NCI-H2029 treated with DMSO at 0.1 percent for 48 hours (cell line): ENCODE data around the gene PTPN5.
A peak's percentile ranks its signal among the peaks of the same experiment; 100 is the strongest.
"Not testable (repeated sequence)": the region's sequence is repeated elsewhere in the genome, so short reads cannot be mapped to it uniquely, and the experiment has no call there.

Experiments used
- DNase-seq: peaks from one replicate; lab custom pipeline; 2025; lab: John Stamatoyannopoulos, UW

Gene PTPN5

DNA sequence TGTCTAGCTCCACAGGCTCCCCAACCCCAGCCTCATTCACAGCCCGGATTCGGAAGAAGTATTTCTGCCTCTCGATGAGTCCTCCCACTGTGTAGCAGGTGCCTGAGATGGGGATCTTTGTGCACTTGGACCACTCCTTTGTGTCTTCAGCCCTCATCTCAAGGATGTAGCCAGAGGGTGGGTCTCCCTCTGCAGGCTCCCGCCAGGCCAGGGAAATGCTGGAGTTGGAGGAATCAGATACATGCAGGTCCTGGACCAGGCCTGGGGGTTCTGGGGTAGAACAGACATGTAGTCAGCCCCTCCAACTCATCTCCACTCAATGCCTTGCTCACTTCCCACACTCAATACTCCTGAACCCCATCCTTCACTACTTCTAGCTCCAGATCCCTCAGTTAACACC, 82.2 kb downstream of the PTPN5 start:
- DNase-seq = no peak

DNA sequence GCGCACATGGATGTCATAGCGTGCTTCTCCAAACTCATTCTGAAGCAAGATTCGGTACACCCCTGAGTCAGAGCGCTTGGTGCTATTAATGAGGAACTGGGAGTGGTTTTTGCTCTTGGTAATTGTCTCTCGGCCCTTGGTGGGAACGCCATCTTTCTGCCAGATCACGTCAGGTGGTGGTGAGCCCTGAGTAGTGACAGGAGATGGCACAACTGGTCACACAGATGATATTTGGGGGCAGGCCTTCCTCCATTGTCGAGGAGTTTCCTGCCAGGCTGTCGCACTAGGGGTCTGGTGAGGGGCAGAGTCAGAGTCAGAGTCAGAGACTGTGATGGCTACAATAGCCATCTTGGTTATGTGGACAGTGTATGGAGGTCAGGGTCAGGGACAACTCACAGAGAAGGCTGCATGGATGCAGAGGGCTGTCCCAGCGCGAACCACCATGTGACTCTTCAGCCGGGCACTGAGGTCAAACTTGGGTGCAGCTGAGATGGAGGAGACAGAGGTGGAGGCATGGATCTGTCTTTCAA, 83.7 kb downstream of the PTPN5 start:
- no peak for DNase-seq

DNA sequence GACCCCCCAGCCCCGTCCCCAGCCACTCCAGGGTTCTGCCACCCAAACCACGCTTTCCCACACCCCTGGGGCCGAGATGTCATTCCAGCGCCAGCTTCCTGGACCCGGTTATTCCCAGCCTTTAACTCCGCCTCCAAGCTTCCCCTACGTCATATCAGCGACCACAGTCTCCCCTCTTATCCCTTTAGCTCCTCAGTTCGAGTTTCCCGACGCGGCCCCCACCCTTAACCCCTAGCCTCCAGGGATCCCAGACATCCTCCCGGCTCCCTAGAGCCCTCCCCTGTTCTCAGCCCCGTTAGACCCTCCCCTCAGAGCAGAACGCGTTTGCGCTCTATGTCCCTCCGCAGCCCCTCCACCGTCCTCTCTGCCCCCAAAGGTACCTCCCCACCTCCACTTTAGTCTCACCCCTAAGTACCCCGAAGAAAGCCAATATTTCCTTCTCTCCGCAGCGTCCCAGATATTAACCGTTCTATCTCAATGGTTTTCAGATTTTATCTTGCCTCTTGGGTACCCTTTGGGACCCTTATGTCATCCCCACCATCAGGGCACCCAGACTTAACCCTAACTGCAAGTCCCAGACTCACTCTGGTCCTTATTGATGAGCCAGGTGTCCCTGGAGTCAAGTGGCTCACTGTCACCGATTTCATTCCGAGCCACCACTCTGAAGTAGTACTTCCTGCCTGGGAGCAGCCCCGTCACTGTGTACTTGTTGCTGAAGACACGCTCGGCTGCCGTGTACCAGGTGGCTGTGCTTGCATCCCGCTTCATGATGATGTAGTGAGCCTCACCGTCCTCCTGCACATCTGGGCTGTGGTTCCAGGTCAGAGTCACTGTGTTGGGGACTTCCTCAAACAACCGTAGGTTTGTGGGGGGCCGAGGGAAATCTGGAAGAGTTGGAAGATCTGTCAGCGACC, 85.0 kb downstream of the PTPN5 start:
- peak; percentile 69 for DNase-seq

DNA sequence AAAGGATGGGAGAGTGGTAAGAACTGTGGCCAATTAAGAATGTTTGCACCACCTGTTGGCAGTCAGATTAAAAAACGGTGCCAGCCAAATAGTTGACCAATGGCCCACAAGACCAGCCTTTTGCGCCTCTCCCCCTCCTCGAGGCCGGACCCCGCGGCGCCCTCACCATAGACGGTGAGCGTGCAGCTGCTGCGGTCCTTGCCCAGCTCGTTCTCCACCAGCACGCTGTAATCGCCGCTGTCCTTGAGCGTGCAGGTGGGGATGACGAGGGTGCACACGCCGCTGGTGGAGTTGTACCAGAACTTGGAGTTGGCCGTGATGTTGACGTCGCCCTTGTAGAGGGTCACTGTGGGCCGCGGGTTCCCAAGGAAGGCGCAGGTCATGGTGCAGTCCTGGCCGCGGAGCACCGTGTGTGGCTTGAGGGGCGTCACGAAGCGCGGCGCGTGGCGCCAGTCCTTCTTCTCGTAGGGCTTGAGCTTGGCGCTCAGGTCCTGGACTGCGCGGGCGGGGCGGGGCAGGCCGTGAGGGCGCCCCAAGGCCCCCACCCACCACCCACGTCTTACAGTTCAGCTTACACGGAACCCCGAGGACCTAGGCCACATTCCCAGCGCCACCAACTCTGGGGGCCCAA, 85.8 kb downstream of the PTPN5 start:
- peak; percentile 13 for DNase-seq

DNA sequence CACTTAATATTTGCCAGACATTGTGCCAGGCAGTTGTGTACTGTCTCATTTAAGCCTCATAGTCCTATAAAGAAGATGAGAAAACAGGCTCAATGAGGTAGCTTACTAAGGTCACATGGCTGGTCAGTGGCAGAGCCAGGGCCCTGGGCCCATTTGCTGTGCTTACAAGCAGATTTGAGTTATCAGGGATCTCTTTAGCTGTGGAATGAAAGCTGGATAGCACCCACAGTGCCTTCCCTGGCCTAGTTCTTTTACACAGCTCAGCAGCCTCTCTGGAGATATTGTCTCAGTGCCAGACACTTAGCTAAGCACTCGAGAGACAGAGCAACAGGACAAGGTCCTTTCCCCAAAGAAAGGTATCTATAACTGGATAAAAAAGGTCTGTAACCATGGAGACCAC, 86.9 kb downstream of the PTPN5 start:
- DNase-seq = peak; percentile 48

DNA sequence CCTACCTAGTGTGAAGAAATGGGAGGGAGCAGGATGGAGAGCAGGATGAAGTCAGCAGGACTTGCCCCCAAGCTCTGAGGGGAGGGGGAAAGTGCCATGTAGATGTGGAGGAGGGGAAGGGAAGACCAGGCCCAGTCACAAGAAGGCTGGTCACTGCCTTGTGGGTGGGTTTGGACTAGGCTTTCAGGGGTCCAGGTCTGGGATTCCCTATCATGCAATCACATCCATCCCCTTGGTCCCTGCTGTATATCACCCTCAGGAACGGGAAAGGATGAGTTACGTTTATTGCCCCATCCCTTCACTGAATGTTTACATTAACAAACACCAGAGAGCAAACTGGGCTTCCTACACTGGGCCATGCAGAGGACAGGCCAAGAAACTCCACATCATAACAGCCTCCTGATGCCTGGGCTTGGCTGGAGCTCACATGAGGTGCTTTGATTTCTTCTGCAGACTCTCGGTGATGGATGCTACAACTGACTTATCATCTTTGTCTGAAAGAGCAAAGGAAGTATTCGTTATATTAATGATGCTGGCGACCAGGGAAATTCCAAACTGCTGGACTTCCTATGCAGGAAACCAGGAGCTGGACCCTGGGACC, 87.5 kb downstream of the PTPN5 start:
- DNase-seq = no peak

DNA sequence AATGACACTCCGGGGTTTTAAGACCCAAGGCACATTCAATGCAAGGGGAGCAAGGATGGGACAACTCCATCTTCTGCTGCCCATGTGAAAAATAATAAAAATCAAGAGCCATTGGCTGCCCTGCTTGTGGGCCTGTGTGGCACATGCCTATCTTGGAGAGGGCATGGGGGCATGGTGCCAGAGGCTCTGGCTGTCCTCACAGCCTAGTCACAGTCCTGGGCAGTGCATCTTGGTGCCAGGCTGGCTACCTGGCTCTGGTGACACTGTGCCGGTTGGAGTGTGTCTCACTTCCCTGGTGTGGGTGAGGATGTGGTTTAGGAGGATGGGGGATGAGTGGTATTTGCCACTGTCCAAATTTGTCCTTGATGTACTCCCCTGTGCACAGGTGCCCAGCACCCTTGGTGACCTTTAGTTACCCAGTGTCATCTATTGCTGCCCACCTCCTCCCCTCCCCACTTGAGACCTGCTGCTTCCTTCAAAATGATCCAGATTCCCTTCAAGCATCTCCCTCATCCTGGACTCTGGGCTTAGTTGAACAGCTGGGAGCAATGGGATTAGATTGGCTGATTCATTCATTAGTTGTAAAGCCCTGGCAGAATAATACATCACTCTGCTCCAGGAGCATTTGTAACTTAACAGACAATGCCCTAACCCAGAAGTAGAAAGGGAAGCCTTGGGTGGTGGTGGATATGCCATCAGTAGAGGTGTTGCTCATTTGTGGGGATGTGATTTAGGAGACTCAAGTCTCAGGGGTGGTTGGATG, 88.4 kb downstream of the PTPN5 start:
- no peak for DNase-seq

DNA sequence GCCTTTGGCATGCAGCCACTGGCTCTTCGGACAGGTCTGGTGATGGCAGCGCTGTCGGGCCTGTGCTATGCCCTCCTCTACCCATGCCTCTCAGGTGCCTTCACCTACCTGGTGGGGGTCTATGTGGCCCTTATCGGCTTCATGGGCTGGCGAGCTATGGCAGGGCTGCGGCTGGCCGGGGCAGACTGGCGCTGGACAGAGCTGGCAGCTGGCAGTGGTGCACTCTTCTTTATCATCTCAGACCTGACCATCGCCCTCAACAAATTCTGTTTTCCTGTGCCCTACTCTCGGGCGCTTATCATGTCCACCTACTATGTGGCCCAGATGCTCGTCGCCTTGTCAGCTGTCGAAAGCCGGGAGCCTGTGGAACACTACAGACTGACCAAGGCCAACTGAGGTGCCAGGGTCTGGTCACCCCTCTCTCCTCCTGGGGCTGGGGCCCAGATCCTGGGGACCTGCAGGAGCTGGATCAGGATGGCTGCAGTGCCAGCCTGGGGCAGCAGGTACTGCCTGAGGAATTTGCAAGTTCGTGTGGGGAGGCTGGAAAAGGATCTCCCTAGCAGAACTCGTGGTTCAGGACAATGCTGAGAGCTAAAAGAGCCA, 89.9 kb downstream of the PTPN5 start:
- DNase-seq = no peak

DNA sequence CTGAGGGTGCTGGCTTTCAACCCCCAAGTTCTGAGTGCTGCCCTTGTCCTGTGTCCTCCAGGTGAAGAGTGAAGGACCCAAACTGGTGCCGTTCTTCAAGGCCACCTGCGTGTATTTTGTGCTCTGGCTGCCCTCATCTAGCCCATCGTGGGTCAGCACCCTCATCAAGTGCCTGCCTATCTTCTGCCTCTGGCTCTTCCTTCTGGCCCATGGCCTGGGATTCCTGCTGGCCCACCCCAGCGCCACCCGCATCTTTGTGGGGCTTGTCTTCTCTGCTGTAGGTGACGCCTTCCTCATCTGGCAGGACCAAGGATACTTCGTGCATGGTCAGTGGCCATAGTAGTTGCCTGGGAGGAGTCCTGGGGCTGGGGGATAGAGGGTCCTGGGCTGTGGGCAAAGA, 90.7 kb downstream of the PTPN5 start:
- no peak for DNase-seq

DNA sequence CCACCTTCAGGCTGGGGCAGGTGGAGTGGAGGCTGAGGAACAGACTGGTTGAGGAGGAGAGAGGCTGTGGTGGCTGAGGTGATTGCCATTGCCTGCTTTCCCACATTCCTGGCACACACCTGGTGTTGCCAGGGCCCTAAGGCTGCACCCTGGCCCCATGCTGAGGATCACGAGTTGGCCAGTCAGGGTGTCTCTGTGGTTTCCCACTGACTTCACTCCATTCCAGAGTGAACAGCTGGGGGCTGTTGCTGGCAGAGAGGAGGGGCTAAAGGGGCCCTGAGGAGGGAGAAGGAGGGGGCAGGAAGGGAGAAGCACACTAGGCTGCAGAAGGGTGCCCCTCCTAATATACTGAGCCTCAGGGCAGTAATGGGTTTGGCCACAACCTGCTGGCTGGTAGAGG, 91.2 kb downstream of the PTPN5 start:
- no peak for DNase-seq

DNA sequence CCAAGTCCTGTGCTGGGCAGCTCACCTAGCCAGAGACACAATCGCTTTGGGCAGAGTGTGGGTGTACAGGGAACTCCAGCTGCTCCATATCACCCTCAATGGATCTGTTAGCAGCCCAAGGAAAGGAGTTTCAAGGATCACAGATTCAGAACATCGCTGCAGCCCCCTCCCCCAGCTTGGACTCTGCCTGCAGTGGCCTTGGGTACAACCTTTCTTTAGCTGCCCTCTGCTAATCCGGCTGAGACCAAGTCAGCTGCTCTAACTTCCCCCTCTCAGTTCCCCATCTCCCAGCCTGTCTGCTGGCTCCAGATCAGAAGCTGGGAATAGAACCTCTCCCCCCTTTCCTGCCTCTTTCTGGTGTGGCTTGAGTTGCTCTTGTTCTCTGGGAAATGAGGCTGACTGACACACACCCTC, 91.7 kb downstream of the PTPN5 start:
- no peak for DNase-seq

DNA sequence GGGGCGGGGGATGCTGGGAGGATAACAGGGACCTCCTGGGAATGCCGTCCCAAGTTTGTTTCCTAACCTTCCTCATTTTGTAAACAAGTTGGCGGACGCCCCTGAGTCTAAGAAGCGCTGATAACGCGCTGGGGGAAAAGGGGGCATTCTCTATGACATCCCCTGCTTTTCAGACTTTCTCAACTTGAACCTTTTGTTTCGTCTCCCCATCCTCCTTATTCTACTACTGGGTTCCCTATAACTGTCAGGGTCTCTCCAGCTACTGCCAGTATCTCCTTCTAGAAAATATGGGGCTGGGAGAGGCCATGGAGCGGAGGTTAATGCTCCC, 92.4 kb downstream of the PTPN5 start:
- no peak for DNase-seq

DNA sequence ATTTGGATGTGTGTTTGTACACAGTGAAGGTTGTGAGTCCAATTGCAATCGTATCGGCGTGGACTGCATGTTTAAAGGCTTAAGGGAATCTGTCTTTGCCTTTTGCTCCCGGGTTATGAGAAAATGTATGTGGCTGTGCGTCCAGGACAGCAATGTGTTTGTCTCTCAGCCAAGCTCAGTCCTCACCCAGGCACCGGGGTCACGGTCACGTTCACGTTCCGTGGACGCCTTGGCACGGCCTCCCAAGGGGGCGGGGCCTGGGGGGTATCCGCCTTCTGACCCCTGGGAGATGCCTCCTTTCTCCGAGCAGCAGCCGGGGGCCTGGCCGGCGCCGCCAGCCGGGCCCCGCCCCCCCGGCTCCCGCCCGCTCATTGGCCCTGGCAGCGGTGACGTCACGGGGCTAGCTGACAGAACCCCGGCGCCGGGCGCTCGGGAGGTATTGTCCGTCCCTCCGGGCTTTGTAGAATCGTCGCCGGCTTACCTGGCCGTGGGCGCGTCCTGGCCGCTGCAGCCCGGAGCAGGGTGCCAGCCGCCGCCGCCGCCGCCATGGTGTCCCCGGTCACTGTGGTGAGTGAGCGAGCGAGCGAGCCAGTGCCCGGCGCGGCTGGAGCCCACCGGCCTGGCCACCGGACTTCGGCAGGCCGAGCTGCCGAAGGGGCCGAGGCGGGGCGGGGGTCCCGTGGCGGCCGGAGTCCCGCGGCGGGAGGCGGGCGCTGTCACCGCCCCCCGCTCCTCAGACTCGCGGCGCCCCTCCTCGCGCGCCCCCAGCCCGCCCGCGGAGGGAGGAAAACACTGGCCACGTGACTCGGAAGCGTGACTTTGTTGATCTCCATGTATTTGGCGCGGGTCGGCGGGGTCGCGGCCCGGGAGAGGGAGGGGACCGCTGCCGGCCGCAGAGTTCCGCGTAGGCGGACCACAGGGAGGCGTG, 93.0 kb downstream of the PTPN5 start, which contains the start of gene TMEM86A:
TMEM86A (plus strand) TSS at position 439 of the 928 bp plus-strand sequence; CDS start at position 547, 108 bp downstream.
- peak; percentile 39 for DNase-seq

DNA sequence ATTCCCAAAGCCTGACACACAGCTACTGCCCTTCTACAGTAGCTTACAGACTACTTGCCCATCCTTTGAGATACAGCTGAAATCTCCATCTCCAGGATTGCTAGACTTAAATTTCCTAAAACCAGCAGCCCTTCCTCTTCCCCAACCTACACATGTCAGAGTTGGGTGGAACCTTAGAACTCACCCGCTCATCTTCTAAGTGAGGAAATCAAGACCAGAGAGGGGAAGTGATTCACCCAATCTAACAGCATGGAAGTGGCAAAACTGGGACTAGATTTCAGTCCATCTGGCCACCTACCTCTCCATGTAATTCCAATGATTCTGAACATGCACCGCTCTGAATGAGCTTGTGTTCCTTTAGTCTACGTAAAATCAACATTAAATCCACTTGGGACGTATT, 94.0 kb downstream of the PTPN5 start:
- DNase-seq = no peak

DNA sequence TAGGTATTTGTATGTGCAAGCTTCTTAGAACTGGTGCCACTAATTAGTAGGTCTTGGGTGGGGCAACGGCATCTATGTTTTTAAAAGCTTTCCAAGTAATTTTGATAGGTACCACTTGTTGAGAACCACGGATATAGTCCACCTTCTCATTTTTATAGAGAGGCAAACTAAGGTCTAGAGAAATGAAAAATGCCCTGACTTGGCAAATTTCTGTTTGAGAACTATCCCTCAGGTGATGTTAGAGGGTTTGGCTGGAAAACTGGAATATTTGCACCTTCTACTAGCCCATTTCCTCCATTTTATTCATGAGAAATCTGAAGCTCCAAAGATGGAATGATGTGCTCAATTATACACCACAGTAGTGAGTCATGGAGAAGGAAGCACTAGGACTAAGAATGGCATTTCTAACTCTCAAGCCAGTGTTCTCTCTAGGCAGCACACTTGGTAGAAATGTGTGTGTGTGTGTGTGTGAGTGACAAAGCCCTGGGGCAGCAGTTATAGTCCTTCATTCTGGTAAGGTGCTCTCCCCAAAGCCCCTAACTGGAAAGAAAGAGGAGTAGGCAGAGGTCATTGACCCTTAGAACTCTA, 94.9 kb downstream of the PTPN5 start:
- DNase-seq = no peak

DNA sequence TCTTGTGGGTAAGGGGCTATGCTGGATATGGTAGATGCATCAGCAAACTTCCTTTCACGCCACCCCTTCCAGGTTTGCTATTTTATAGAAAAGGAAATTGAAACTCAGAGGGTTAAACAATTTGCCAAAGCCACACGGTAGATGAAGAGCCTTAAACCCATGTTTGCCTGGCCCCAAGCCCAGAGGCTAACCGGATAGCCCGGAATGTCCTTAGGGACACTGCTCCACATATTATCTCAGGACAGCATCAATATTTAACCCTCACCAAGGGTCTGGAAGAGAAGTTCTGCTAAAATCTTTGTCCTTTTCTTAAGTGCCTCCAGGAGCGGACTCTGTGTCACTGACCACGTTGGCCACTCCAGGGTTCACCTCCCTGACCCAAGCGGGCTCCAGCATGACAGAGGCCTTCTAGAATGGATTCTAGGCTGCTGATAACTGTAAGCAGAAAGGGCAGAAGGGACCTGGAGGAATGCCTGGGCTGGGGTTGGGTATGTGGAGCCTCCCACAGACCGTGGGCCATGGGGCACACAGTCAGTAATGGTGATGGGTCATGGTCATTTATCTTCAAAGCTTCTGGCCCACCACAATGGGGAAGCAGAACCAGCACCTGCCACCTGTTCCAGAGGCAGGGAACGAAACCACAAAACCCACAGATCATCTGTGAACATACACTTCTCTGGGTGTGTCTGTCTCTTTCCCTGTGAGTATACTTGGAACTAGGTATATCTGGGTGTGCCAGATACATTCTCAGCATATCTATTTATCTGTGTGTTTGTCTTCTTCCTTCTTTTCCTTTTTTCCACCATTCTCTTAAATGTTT, 98.4 kb downstream of the PTPN5 start:
- no peak for DNase-seq

DNA sequence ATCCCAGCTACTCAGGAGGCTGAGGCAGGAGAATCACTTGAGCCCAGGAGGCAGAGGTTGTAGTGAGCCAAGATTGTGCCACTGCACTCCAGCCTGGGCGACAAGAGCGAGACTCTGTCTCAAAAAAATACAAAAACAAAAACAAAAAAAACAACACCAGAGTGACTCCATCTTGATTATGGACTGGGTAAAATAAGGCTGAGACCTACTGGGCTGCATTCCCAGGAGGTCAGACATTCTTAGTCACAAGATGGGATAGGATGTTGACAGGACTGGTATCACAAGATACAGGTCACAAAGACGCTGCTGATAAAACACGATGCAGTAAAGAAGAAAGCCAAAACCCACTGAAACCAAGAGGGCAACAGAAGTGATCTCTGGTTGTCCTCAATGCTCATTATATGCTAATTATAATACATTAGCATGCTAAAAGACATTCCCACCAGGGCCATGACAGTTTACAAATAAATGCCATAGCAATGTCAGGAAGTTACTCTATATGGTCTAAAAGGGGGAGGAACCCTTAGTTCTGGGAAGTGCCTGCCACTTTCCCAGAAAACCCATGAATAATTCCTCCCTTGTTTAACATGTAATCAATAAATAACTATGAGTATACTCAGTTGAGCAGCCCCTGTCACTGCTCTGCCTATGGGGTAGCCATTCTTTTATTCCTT, 100.0 kb downstream of the PTPN5 start:
- DNase-seq = not testable (repeated sequence)

DNA sequence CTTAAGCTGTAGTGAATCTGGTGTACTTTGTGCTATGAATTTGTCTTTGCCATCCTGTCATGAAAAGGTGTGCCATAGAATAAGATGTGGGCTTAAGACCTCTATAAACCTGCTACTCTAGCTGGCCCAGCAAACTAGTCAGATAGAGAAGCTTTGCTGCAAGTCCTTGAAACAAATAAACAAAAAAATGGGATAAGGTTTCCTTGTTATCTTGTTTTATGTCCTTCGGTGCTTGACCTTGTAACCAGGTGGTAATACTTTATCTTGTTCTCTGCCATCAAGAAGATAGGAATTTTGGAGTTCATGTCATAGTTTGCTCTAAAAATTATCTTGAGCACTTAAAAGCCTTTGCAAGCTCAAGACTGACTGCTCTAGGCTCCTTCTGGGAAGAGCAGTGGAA, 107.3 kb downstream of the PTPN5 start:
- no peak for DNase-seq

DNA sequence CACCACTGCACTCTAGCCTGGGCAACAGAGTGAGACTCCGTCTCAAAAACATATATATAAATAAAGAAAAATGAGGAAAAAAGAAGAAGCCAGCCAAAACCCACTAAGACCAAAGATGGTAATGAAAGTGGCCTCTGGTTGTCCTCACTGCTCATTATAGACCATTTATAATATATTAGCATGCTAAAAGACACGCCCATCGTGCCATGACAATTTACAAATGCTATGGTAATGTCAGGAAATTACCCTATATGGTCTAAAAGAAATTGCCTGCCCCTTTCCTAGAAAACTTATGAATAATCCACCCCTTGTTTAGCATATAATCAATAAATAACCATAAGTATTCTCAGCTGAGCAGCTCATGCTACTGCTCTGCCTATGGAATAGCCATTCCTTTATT, 109.1 kb downstream of the PTPN5 start:
- no peak for DNase-seq
